HG03558 (cell line): ENCODE data around the gene STK11.
"Not testable (repeated sequence)": the region's sequence is repeated elsewhere in the genome, so short reads cannot be mapped to it uniquely, and the experiment has no call there.

Experiments
- ATAC-seq: cut with Tn5 transposase; IDR thresholded peaks from one replicate; pipeline ENCODE4 v1.9.1; 2021; ENCODE audit warnings: moderate number of reproducible peaks; ENCODE audit not compliant: unreplicated experiment; ENCODE audit errors: extremely low read depth

Gene STK11

DNA sequence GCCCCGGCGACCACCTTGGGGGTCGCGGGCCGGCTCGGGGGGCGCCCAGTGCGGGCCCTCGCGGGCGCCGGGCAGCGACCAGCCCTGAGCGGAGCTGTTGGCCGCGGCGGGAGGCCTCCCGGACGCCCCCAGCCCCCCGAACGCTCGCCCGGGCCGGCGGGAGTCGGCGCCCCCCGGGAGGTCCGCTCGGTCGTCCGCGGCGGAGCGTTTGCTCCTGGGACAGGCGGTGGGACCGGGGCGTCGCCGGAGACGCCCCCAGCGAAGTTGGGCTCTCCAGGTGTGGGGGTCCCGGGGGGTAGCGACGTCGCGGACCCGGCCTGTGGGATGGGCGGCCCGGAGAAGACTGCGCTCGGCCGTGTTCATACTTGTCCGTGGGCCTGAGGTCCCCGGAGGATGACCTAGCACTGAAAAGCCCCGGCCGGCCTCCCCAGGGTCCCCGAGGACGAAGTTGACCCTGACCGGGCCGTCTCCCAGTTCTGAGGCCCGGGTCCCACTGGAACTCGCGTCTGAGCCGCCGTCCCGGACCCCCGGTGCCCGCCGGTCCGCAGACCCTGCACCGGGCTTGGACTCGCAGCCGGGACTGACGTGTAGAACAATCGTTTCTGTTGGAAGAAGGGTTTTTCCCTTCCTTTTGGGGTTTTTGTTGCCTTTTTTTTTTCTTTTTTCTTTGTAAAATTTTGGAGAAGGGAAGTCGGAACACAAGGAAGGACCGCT, 729 bp downstream of the STK11 start:
- no peak for ATAC-seq

DNA sequence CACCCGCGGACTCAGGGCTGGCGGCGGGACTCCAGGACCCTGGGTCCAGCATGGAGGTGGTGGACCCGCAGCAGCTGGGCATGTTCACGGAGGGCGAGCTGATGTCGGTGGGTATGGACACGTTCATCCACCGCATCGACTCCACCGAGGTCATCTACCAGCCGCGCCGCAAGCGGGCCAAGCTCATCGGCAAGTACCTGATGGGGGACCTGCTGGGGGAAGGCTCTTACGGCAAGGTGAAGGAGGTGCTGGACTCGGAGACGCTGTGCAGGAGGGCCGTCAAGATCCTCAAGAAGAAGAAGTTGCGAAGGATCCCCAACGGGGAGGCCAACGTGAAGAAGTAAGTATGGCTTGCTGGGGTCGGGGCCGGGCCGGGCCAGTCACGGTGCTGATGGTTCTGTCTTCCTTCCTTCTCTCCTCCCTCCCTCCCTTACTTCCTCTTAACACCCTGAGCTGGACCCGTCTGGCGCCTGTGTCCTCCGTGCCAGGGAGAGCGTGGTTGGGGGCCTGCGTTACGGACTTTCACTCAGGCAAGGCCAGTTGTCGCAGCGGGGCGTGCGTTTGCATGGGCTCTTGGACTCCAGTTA, 1.4 kb downstream of the STK11 start:
- no peak for ATAC-seq

DNA sequence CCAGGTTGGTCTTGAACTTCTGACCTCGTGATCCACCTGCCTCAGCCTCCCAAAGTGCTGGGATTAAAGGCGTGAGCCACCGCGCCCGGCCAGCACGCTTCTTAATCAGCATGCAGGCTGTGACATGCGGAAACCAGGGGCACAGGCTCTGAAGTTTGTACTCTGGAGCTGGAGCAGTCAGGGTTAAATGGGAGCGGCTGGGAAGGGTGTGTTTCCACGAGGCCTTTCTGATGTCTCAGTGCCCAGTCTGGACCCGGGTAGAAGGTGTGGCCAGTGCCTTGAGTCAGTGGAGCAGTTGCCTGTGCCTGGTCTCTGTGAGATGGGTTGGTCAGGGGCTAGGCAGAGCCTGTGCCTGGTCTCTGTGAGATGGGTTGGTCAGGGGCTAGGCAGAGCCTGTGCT, 3.3 kb downstream of the STK11 start:
- ATAC-seq: not testable (repeated sequence)

DNA sequence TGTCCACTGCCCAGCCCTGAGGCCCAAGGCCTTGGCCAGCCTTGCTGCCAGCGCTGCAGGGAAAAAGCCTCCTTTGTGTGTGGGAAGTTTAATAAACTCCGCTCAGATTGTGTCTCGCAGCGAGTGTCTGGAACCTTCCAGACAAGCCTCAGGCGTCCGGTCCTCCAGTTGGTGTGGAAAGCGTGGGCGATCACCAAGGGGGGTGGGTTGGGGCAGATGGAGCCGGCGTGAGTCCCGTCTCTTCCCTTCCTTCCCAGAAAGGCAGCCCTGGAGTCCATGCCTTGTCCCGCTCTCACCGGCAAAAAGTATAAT, 4.6 kb downstream of the STK11 start:
- no peak for ATAC-seq

DNA sequence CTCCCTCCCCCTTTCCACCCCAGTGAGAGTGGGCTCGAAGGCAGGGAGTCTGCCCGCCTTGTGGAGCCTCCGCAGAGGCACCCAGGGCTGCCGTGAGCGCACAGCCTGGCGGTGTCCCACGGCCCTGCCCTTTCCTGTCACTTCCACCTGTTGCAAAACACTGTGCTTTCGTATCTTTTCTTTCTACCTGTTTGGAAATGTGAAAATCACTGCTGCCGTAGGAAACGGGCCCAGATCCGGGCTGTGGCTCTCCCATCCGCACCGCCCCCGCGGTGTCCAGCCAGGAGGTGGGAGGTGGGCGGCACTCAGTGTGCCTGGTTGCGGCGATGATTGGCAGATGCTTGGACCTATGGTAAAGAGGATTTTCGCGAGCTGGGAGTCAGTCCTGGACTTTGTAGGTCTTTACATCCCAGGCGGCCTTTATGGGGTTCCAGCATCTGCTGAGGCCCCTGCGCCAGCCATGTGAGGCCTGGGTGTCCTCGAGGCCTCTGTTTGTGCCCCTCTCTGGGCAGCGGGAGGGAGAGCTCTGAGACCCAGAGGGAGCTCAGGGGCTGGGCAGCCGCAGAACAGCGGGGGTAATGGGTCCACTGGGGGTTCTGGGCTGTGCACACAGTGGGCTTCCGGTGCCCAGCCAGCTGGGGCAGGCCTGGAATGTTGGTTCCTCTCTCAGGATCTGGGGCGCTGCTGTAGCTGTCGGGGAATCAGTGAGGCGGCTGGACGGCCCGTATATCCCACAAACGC, 6.1 kb downstream of the STK11 start:
- no peak for ATAC-seq

DNA sequence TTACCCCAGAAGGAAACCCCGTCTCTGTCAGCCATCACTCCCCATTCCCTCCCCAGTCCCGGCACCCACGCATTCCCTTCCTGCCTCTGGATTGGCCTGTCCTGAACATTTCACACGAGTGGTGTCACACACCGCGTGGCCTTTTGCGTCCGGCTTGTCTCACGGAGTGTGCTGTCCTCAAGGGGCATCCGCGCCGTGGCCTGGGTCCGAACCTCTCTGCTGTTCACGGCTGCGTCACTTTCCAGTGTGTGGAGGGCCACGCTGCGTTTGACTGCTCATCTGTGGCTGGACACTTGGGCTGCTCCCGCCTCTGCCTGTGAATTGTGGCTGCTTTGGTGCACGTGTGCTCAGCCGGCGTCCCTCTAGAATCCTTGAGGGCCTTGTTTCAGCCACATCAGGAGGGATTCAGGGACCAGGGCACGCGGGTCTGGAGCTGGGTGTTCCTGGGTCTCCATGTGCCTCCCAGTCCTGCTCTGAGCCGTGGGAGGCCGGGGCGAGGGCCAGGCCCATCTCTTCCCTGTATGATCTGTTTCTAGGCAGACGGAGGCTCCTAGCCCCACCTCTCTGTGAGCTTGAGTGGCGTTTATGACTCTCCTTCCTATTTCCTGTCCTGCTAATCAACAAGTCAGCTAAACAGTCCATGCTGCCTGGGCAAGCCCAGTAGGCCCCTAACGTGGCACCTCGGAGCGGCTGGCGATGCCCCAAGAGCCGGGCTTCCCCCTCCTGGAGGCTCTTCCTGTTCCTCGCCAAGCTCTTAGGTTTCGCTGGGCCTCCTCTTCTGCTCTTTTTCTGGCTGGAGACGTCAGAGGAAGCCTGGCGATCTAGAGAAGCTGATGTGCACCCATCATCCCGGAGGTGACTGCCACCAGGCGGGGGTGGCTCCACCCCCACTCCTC, 8.1 kb downstream of the STK11 start:
- ATAC-seq: no peak

DNA sequence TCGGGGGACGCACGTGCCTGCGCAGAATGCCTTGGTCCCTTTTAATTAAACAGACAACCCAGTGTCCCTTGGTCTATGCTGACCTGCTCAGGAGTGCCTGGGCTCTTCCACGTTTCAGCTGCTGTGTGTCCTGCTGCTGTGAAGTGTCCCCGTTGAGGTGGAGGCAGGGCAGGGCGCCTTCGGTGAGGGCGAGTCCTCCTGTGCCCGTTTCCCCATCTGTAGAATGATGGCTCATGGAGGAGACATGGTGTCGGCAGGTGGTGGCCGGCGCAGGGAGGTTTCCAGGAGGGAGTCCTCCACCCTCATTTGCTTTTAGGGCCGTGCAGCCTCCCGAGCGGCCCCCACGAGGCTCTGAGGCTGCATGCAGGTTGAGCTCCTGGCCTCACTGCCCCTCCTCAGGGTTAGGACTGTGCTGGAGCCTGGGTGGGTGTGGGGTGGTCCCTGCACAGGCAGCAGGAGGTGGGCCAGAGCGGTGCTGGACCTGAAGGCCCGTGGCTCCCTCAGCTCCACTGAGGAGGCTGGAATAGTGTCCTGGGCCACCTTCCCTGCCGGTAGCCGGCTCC, 8.8 kb downstream of the STK11 start:
- ATAC-seq: no peak

DNA sequence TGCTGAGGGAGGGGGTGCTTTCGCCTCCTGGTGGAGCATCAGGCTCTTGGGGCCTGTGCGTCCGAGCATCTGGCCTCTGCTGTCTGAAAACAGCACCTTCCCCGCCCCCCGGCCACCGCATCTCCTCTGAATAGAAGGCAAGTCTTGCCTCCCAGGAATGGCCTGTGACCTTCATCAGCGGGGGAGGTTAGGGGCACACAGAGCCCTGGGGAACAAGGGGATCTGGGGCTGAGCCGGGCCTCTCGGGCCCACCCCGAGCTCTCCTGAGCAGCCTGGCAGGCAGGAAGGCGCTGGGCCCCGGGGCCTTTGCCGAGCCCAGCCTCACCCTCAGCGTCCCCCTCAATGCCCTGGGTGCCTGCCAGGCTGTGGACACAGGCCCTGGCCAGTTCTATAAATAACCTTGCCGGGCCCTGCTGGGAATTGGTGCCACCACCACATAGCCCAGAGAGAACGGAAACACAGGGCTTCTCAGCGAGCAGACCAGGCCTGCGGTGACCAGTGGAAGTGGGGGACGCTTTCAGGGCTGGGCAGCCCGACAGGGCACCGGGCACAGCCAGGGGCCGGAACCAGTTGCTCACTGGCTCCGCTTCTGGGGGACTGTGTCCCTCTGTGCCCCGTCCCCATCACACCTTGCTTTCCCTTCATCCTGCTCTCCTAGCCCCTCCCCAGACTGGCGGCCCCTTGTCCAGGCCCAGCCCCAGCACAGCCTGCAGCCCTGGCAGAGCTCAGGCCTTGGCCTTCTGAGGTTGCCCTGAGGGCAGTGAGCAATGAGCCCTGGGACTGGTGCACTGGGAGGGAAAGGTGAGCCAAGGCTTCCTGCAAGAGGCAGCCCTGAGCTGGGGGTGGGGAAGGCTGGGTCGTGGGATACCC, 9.5 kb downstream of the STK11 start:
- no peak for ATAC-seq

DNA sequence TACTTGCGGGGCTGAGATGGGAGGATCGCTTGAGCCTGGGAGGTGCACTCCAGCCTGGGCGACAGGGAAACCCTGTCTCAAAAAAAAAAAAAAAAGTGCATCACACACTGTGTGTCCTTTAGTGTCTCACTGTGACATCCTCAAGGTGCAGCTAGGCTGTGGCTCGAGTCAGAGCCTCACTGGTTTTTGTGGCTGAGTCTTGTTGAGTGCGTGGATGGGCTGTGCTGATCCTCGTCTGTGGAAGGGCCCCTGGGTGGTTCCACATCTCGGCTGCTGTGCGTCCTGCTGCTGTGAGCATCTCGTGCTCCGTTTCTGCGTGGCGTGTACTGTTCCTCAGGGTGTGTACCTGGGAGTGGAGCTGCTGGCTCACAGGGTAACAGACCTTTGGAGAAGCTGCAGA, 11.2 kb downstream of the STK11 start:
- ATAC-seq: no peak

DNA sequence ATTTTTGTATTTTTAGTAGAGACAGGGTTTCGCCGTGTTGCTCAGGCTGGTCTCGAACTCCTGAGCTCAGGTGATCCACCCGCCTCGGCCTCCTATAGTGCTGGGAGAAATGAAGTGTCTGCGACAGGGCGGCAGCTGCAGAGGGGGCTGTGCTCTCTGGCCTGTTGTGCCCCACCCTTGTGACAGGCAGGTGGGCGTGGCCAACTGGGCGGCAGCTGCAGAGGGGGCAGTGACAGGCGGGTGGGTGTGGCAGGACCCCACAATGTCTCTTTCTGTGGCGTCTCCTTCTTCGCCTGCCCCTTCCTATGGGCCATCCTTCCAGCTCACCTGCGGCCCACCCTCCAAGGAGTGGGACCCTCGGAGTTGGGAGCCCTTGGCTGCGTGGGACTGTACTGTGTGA, 11.8 kb downstream of the STK11 start:
- ATAC-seq: no peak

DNA sequence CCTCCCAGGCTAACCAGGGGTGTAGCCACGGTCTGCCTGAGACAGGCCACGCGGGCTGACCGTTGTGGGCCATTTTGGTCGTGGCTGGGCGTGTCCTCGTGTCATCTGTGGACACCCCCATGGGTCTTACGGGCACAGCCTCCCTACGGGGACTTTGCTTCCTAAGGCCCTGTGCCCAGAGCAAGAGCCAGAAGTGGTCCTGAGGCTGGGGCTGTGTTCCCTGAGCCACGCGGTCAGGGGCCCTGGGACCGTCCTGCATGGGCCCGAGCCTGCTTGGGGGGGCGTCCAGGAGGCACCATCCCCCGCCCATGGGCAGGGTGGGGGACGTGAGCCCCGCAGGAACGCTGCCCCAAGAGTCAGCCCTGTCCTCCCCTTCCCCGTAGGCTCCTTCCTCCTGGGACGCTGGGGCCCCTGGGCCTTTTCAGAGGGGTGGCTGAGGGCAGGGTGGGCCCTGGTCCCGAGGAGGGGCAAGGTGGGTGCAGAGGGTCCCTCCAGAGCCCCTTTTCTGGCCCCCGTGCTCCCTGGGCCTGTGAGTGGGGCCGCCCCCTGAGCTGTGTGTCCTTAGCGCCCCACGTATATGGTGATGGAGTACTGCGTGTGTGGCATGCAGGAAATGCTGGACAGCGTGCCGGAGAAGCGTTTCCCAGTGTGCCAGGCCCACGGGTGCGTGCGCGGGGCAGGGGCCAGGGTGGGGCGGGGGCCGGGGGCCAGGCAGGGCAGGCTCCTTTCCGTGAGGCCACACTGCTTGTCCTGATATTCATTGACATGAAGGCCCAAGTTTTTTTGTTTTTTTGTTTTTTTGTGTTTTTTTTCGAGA, 13.4 kb downstream of the STK11 start:
- no peak for ATAC-seq

DNA sequence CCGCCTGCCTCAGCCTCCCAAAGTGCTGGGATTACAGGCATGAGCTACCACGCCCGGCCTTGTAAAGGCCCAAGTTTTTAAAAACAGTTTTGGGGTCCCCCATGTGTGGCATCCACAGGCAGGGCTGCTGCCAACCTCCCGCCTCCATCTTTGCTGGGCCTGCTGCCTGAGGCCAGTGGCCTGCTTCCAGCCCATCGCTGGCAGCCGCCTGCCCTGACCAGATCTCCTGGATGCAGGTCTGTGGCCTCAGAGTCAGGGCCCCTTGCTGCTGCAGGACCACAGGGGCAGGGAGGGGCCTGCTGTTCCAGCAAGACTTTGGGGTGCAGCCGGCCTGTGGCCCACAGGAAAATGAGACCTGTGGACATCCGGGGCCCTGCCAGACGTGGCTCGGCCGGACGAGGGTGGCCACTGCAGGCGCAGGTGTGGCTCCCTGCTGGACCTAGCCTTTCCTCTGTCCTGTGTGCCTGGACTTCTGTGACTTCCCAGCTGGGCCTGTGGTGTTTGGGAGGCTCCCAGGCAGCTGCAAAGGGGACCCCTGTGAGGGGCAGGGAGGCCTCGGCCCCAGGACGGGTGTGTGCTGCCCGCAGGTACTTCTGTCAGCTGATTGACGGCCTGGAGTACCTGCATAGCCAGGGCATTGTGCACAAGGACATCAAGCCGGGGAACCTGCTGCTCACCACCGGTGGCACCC, 14.4 kb downstream of the STK11 start:
- no peak for ATAC-seq

DNA sequence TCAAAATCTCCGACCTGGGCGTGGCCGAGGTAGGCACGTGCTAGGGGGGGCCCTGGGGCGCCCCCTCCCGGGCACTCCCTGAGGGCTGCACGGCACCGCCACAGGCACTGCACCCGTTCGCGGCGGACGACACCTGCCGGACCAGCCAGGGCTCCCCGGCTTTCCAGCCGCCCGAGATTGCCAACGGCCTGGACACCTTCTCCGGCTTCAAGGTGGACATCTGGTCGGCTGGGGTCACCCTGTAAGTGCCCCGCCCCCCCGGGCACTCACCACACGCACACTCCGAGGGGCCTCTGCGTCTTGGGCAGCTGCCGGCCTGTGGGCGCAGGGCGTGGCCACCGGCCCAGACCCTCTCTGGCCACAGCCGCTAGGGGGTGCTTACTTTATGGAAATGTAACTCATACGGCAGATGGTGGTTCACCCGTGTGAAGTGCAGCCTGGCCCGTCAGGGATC, 14.9 kb downstream of the STK11 start:
- ATAC-seq: no peak

DNA sequence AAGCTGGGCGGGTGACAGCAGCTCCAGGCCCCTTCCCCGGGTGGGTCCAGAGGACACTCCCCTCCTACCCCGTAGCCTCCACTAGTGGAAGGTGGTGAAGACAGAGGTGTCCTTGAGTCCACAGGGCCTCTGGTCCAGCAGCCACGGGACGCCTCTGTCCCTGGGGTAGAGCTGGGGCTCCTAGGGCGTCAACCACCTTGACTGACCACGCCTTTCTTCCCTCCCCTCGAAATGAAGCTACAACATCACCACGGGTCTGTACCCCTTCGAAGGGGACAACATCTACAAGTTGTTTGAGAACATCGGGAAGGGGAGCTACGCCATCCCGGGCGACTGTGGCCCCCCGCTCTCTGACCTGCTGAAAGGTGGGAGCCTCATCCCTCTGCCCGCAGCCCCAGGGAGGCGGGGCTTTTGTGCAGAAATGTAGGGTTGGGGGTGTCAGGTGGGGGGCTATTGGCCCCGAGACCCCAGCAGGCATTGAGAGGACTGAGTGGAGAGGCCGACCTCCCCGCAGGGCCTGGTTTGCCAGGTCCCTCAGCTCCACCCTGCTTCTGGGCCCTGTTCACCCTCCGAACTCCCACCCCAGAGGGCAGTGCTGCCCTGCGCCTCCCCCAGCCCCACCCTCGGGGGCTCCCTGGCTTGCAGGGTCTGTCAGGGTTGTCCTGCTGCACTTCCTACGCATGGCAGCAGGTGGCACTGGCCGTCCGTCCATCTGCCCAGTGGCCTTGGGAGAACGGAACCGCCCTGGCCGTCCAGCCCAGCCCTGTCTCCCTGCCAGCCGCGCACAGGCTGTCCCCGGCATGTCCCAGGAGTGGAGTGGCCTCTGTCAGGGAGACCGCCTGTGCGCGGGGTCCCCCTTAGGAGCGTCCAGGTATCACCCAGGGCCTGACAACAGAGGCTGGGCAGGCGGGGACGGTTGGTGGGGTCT, 15.7 kb downstream of the STK11 start:
- ATAC-seq: no peak

DNA sequence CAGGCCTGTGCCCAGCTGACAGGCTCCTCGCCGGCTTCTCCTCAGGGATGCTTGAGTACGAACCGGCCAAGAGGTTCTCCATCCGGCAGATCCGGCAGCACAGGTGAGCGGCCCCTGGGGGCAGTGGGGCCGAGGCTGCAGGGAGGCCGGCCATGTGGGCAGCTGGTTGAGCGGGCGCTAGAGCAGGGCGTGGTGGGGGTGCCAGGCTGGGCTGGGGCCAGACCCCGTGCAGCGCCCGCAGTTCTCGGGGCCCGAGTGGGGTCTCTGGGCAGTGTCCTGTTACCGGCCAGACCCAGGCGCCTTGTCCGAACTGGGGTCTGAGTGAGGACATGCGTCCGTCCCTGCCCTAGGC, 16.3 kb downstream of the STK11 start:
- no peak for ATAC-seq

DNA sequence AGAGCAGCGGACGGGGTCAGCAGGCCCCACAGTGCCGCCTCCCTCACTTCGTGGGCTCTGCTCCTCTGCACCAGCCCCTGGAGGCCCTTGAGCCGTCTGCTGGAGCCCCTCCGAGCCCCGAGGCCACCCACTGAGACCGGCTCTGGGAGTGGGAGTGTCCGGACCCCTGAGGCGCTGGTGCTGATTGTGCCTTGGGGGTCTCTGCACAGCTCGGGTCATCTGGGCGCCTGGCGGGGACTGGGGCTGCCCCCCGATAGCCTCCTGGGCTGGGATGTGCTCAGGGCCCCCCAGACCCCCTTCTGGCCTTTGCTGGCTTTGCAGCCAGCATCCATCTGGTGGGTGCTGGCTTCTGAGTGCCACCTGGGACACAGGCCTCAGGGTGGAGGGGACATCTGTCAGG, 16.8 kb downstream of the STK11 start:
- ATAC-seq: no peak
